Stomach (tissue), 9 donors: ENCODE results near the gene WFDC1. TPM values are rescaled to one million over a fixed set of nuclear protein-coding genes. Genes with fewer than 3 reads are reported as not detected.

Source experiments
- DNase-seq, 2 donors: peaks; one replicate each; pipeline versions ENCODE4 v3.0.0 to v3.0.0-alpha.2; 2013 to 2019
- H3K27ac ChIP-seq, 5 donors: fragments of 200-600 bp in 4 of 5; sonication (generic) in 4 of 5; one replicate each; pipeline ENCODE4 v1.5.1; 2013 to 2019; ENCODE audit warnings: mild to moderate bottlenecking in 1 of 5, moderate library complexity in 1 of 5
- H3K27me3 ChIP-seq, 3 donors: fragments of 200-600 bp; sonication (generic); one replicate each; pipeline ENCODE4 v1.5.1; 2017 to 2019; ENCODE audit warnings: mixed run types in 1 of 3
- H3K36me3 ChIP-seq, 4 donors: fragments of 200-600 bp; sonication (generic); 1 replicate in 3 of 4; 2 replicates in 1 of 4; pipeline ENCODE4 v1.5.1; 2016 to 2019
- H3K4me1 ChIP-seq, 4 donors: fragments of 200-600 bp; sonication (generic); one replicate each; pipeline ENCODE4 v1.5.1; 2016 to 2019
- H3K4me3 ChIP-seq, 4 donors: fragments of 200-600 bp; sonication (generic) in 3 of 4; one replicate each; pipeline ENCODE4 v1.5.1; 2016 to 2019; ENCODE audit warnings: mild to moderate bottlenecking in 1 of 4
- H3K9me3 ChIP-seq, 4 donors: fragments of 200-600 bp; sonication (generic); one replicate each; pipeline ENCODE4 v1.5.1; 2016 to 2019
- CTCF ChIP-seq, 7 experiments: fragments of 450-650 bp in 4 of 7; fragments of 200-600 bp in 3 of 7; sonication (generic) in 3 of 7; IDR thresholded peaks; one replicate each; pipeline ENCODE4 v1.5.1; 2016 to 2019; ENCODE audit warnings: antibody characterized with exemption in 7 of 7, control low read depth in 2 of 7, mild to moderate bottlenecking in 1 of 7
- EP300 ChIP-seq: sonication (generic); formaldehyde crosslinking; IDR thresholded peaks from one replicate; pipeline ENCODE4 v1.6.1; 2017; ENCODE audit warnings: antibody characterized with exemption
- POLR2A ChIP-seq, 4 donors: fragments of 450-650 bp; IDR thresholded peaks; one replicate each; pipeline ENCODE4 v1.6.1; 2016; ENCODE audit warnings: antibody characterized with exemption in 4 of 4, control low read depth in 2 of 4, mild to moderate bottlenecking in 1 of 4, moderate library complexity in 1 of 4
- POLR2AphosphoS5 ChIP-seq, 3 donors: sonication (generic); formaldehyde crosslinking; IDR thresholded peaks; one replicate each; pipeline ENCODE4 v1.6.1; 2016; ENCODE audit warnings: antibody characterized with exemption in 3 of 3
- WGBS, 5 donors: extraction: QIAGEN DNeasy Blood & Tissue Kit in 3 of 5; methylation state at CpG; one replicate each; pipeline versions ENCODE4 v1.1.5 to v1.1.7; 2013 to 2018; 5-methylcytosine and 5-hydroxymethylcytosine counted together
- intact Hi-C: fragments of 100-400 bp; cut with DNase I; formaldehyde crosslinking; loops from one replicate; pipeline ENCODE4 v1.15.1; 2023; ENCODE audit warnings: low total_unique reads
- polyA plus RNA-seq, 3 donors: library from polyadenylated mRNA; stranded (reverse); fragments of 200-250 nt; gene quantifications; one replicate each; pipeline ENCODE4 v1.2.3, GENCODE V29; 2013
- total RNA-seq, 5 donors: library from RNA; depleted of rRNA; stranded (reverse); fragments of >200 nt; gene quantifications; one replicate each; pipeline versions ENCODE4 v1.1.0 to v1.2.3, GENCODE V29; 2014 to 2016
- donor health status: healthy with polysubstance abuse.
- donor health status: Bipolar disorder and iron deficiency.
- donor health status: healthy.

WFDC1 gene
- total and polyA plus RNA-seq, 8 donors: 10.7 to 64.3 (median 14.2) TPM; not detected in 1

GRCh38 chr16:84303023-84303422 is 8.3 kb downstream of the WFDC1 start:
- peak in 1 of 2 donors; percentile 70 for DNase-seq
- Histone ChIP-seq H3K4me3 (no peak overlapping the region), H3K27ac (peak overlapping the region in 4 of 5 donors; percentile 75 to 90 (median 81)), H3K27me3 (peaks cover 0 to 8% (median 0%) of the 10 kb centered on the region in 3 donors), H3K9me3 (no peaks in the 10 kb centered on the region), H3K4me1 (peaks cover 0 to 32% (median 15%) of the 10 kb centered on the region in 4 donors), H3K36me3 (no peaks in the 10 kb centered on the region)
- 58 to 67% (median 64%) methylated on average over 8 of the region's 8 CpGs for WGBS, 5 donors
- intact Hi-C loops: no loop called here
- TF ChIP-seq POLR2A (IDR thresholded peaks at IDR 0.05): no peak
- TF ChIP-seq EP300: peak; percentile 94
- TF ChIP-seq CTCF (IDR thresholded peaks at IDR 0.05): no peak
- peak in 2 of 3 donors; percentile 4 to 74 for TF ChIP-seq POLR2AphosphoS5 (IDR thresholded peaks at IDR 0.05)

- Histone ChIP-seq H3K4me1 (peaks cover 0 to 29% (median 15%) of the 10 kb centered on the region in 4 donors), H3K4me3 (no peak overlapping the region), H3K27ac (peak overlapping the region; percentile 38 to 90 (median 80)), H3K27me3 (peaks cover 0 to 12% (median 0%) of the 10 kb centered on the region in 3 donors), H3K9me3 (no peaks in the 10 kb centered on the region), H3K36me3 (no peaks in the 10 kb centered on the region)
- TF ChIP-seq CTCF (IDR thresholded peaks at IDR 0.05): no peak
- TF ChIP-seq POLR2AphosphoS5 (IDR thresholded peaks at IDR 0.05): no peak
- no peak for TF ChIP-seq POLR2A (IDR thresholded peaks at IDR 0.05)
- TF ChIP-seq EP300: no peak
- no peak for DNase-seq
- intact Hi-C loops: no loop called here
- 55 to 64% (median 62%) methylated on average over 7 of the region's 7 CpGs for WGBS, 5 donors
Measured at GRCh38 chr16:84303516-84303915, 8.8 kb downstream of the WFDC1 start.

- peaks cover 0 to 22% (median 10%) of the 10 kb centered on the region in 4 donors for H3K4me1 ChIP-seq
- no peak for TF ChIP-seq CTCF (IDR thresholded peaks at IDR 0.05)
- no peak for TF ChIP-seq EP300
- no peak for TF ChIP-seq POLR2A (IDR thresholded peaks at IDR 0.05)
- no peak for TF ChIP-seq POLR2AphosphoS5 (IDR thresholded peaks at IDR 0.05)
- no peaks in the 10 kb centered on the region for H3K36me3 ChIP-seq
- peaks cover 0 to 13% (median 0%) of the 10 kb centered on the region in 3 donors for H3K27me3 ChIP-seq
- H3K4me3 ChIP-seq: no peak overlapping the region
- no peak for DNase-seq
- WGBS, 5 donors: 69 to 78% (median 72%) methylated on average over 2 to 3 of the region's 3 CpGs
- intact Hi-C loops: no loop called here
- peak overlapping the region in 1 of 5 donors; percentile 57 for H3K27ac ChIP-seq
- no peaks in the 10 kb centered on the region for H3K9me3 ChIP-seq
Measured at GRCh38 chr16:84306564-84306963, 11.9 kb downstream of the WFDC1 start.

GRCh38 chr16:84307209-84307954 is 12.7 kb downstream of the WFDC1 start:
- no peak overlapping the region for H3K4me3 ChIP-seq
- intact Hi-C loops: no loop called here
- H3K27me3 ChIP-seq: peaks cover 0 to 19% (median 0%) of the 10 kb centered on the region in 3 donors
- peak overlapping the region in 2 of 5 donors; percentile 17 to 57 for H3K27ac ChIP-seq
- H3K9me3 ChIP-seq: no peaks in the 10 kb centered on the region
- WGBS, 5 donors: 72 to 80% (median 77%) methylated on average over 22 of the region's 22 CpGs
- DNase-seq: no peak
- peaks cover 0 to 20% (median 10%) of the 10 kb centered on the region in 4 donors for H3K4me1 ChIP-seq
- TF ChIP-seq CTCF (IDR thresholded peaks at IDR 0.05) (no peak), POLR2A (IDR thresholded peaks at IDR 0.05) (no peak), POLR2AphosphoS5 (IDR thresholded peaks at IDR 0.05) (no peak), EP300 (no peak)
- no peaks in the 10 kb centered on the region for H3K36me3 ChIP-seq
